ENCODE measurements around the gene CPAMD8.

DNA sequence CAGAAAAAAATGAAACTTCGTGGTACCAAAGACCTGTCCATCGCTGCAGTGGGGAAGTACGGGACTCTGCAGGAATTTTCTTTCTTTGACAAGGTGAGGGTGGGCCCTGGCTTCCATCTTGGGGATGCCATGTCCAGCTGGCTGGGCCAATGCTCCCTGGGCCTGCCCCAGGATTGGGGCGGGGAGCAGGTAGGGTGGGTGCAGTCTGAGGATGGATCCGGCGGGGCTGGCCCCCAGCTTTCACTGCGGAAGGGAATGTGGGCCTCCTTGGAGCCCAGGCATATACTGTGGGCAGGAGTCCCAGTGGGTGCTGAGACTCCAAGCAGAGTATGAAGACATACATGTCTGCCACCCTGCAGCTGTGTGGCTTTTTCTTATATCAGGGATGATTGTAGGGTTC is 173.5 kb downstream of the CPAMD8 start:
- TF ChIP-seq, protein P1, sequence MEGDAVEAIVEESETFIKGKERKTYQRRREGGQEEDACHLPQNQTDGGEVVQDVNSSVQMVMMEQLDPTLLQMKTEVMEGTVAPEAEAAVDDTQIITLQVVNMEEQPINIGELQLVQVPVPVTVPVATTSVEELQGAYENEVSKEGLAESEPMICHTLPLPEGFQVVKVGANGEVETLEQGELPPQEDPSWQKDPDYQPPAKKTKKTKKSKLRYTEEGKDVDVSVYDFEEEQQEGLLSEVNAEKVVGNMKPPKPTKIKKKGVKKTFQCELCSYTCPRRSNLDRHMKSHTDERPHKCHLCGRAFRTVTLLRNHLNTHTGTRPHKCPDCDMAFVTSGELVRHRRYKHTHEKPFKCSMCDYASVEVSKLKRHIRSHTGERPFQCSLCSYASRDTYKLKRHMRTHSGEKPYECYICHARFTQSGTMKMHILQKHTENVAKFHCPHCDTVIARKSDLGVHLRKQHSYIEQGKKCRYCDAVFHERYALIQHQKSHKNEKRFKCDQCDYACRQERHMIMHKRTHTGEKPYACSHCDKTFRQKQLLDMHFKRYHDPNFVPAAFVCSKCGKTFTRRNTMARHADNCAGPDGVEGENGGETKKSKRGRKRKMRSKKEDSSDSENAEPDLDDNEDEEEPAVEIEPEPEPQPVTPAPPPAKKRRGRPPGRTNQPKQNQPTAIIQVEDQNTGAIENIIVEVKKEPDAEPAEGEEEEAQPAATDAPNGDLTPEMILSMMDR (IDR thresholded peaks at IDR 0.05): no peak
- no peak for TF ChIP-seq POLR2A (IDR thresholded peaks at IDR 0.05)
- TF ChIP-seq POLR2AphosphoS5 (IDR thresholded peaks at IDR 0.05): no peak
